ENCODE measurements around the gene ZHX3.

Gene ZHX3

GRCh38 chr20:41248368-41249024, 69.0 kb downstream of the ZHX3 start:
- H3K27me3 ChIP-seq (ENCODE audit: control insufficient read depth in 3 of 3, insufficient read depth in 3 of 3, low read depth in 1 of 3, low read length in 3 of 3): no peaks in the 10 kb centered on the region
- H2BK120ac ChIP-seq (ENCODE audit: low read depth, low read length): no peak overlapping the region
- H3K4me3 ChIP-seq (ENCODE audit: low read length in 2 of 2): no peak overlapping the region
- H2AK5ac ChIP-seq (ENCODE audit: low read depth, low read length): no peak overlapping the region
- no peaks in the 10 kb centered on the region for H3K9me3 ChIP-seq (replicated peaks in 1 of 2; ENCODE audit: control insufficient read depth in 2 of 2, insufficient read depth in 1 of 2, low read depth in 1 of 2, low read length in 2 of 2)
- no peak overlapping the region for H4K91ac ChIP-seq (ENCODE audit: low read depth, low read length, poor library complexity)
- no peaks in the 10 kb centered on the region for H3K79me1 ChIP-seq (ENCODE audit: low read depth, low read length)
- no peak overlapping the region for H3K4ac ChIP-seq (ENCODE audit: low read length)
- peak overlapping the region; percentile 3 for H2AFZ ChIP-seq (ENCODE audit: low read length)
- no peak overlapping the region for H3K18ac ChIP-seq (ENCODE audit: low read length)
- H3K27ac ChIP-seq (replicated peaks; ENCODE audit: low read length): peak overlapping the region; percentile 12
- H2BK5ac ChIP-seq (ENCODE audit: low read length): no peak overlapping the region
- no peak overlapping the region for H4K8ac ChIP-seq (ENCODE audit: low read depth, low read length)
- WGBS, 2 donors (ENCODE audit: extremely low coverage in 2 of 2, insufficient read length in 2 of 2, insufficient replicate concordance in 1 of 2): no CpG with 5 or more reads among the region's 4 CpGs
- no peak overlapping the region for H2BK15ac ChIP-seq (ENCODE audit: low read length)
- H3K9ac ChIP-seq (ENCODE audit: low read depth, low read length, poor library complexity): no peak overlapping the region
- H3K36me3 ChIP-seq (replicated peaks in 1 of 2; ENCODE audit: control insufficient read depth in 2 of 2, insufficient read depth in 2 of 2, low read length in 2 of 2): no peaks in the 10 kb centered on the region
- peaks cover 23 to 27% of the 10 kb centered on the region in 2 donors for H3K4me1 ChIP-seq (ENCODE audit: control insufficient read depth in 2 of 2, insufficient read depth in 1 of 2, low read depth in 1 of 2, low read length in 2 of 2)
- H2BK12ac ChIP-seq (ENCODE audit: low read length): no peak overlapping the region
- DNase-seq (ENCODE audit: low spot score): no peak
- H3K23ac ChIP-seq (ENCODE audit: low read depth, low read length, poor library complexity): no peak overlapping the region
- no peak overlapping the region for H3K4me2 ChIP-seq (ENCODE audit: insufficient read depth, low read length, poor library complexity, severe bottlenecking)
- no peak overlapping the region for H3K14ac ChIP-seq (ENCODE audit: low read length)

GRCh38 chr20:41247523-41248367, 69.8 kb downstream of the ZHX3 start:
- H2BK12ac ChIP-seq (ENCODE audit: low read length): no peak overlapping the region
- no peak overlapping the region for H2BK120ac ChIP-seq (ENCODE audit: low read depth, low read length)
- peak overlapping the region; percentile 22 for H3K18ac ChIP-seq (ENCODE audit: low read length)
- H3K79me1 ChIP-seq (ENCODE audit: low read depth, low read length): no peaks in the 10 kb centered on the region
- H2AK5ac ChIP-seq (ENCODE audit: low read depth, low read length): peak overlapping the region; percentile 38
- no peak overlapping the region for H2BK5ac ChIP-seq (ENCODE audit: low read length)
- H3K4me3 ChIP-seq (ENCODE audit: low read length in 2 of 2): no peak overlapping the region
- H4K91ac ChIP-seq (ENCODE audit: low read depth, low read length, poor library complexity): peak overlapping the region; percentile 31
- no peak overlapping the region for H3K23ac ChIP-seq (ENCODE audit: low read depth, low read length, poor library complexity)
- H3K27me3 ChIP-seq (ENCODE audit: control insufficient read depth in 3 of 3, insufficient read depth in 3 of 3, low read depth in 1 of 3, low read length in 3 of 3): no peaks in the 10 kb centered on the region
- H3K27ac ChIP-seq (replicated peaks; ENCODE audit: low read length): no peak overlapping the region
- peak overlapping the region; percentile 3 for H2AFZ ChIP-seq (ENCODE audit: low read length)
- peaks cover 23 to 27% of the 10 kb centered on the region in 2 donors for H3K4me1 ChIP-seq (ENCODE audit: control insufficient read depth in 2 of 2, insufficient read depth in 1 of 2, low read depth in 1 of 2, low read length in 2 of 2)
- no peak overlapping the region for H3K4ac ChIP-seq (ENCODE audit: low read length)
- no peak overlapping the region for H4K8ac ChIP-seq (ENCODE audit: low read depth, low read length)
- no peaks in the 10 kb centered on the region for H3K36me3 ChIP-seq (replicated peaks in 1 of 2; ENCODE audit: control insufficient read depth in 2 of 2, insufficient read depth in 2 of 2, low read length in 2 of 2)
- H3K4me2 ChIP-seq (ENCODE audit: insufficient read depth, low read length, poor library complexity, severe bottlenecking): no peak overlapping the region
- H2BK15ac ChIP-seq (ENCODE audit: low read length): no peak overlapping the region
- no peaks in the 10 kb centered on the region for H3K9me3 ChIP-seq (replicated peaks in 1 of 2; ENCODE audit: control insufficient read depth in 2 of 2, insufficient read depth in 1 of 2, low read depth in 1 of 2, low read length in 2 of 2)
- WGBS, 2 donors (ENCODE audit: extremely low coverage in 2 of 2, insufficient read length in 2 of 2, insufficient replicate concordance in 1 of 2): no CpG with 5 or more reads among the region's 7 CpGs
- no peak for DNase-seq (ENCODE audit: low spot score)
- H3K14ac ChIP-seq (ENCODE audit: low read length): no peak overlapping the region
- no peak overlapping the region for H3K9ac ChIP-seq (ENCODE audit: low read depth, low read length, poor library complexity)

GRCh38 chr20:41245086-41245707, 72.3 kb downstream of the ZHX3 start:
- Histone ChIP-seq H3K27me3 (ENCODE audit: control insufficient read depth in 3 of 3, insufficient read depth in 3 of 3, low read depth in 1 of 3, low read length in 3 of 3) (no peaks in the 10 kb centered on the region), H3K4ac (ENCODE audit: low read length) (no peak overlapping the region), H3K9ac (ENCODE audit: low read depth, low read length, poor library complexity) (no peak overlapping the region), H3K79me1 (ENCODE audit: low read depth, low read length) (no peaks in the 10 kb centered on the region), H3K18ac (ENCODE audit: low read length) (peak overlapping the region; percentile 54), H3K4me2 (ENCODE audit: insufficient read depth, low read length, poor library complexity, severe bottlenecking) (no peak overlapping the region), H2AFZ (ENCODE audit: low read length) (peak overlapping the region; percentile 64), H2AK5ac (ENCODE audit: low read depth, low read length) (no peak overlapping the region), H3K4me1 (ENCODE audit: control insufficient read depth in 2 of 2, insufficient read depth in 1 of 2, low read depth in 1 of 2, low read length in 2 of 2) (peaks cover 23 to 28% of the 10 kb centered on the region in 2 donors), H3K27ac (replicated peaks; ENCODE audit: low read length) (peak overlapping the region; percentile 70), H2BK15ac (ENCODE audit: low read length) (no peak overlapping the region), H4K91ac (ENCODE audit: low read depth, low read length, poor library complexity) (no peak overlapping the region), H2BK120ac (ENCODE audit: low read depth, low read length) (no peak overlapping the region), H3K36me3 (replicated peaks in 1 of 2; ENCODE audit: control insufficient read depth in 2 of 2, insufficient read depth in 2 of 2, low read length in 2 of 2) (no peaks in the 10 kb centered on the region), H3K9me3 (replicated peaks in 1 of 2; ENCODE audit: control insufficient read depth in 2 of 2, insufficient read depth in 1 of 2, low read depth in 1 of 2, low read length in 2 of 2) (no peaks in the 10 kb centered on the region), H3K4me3 (ENCODE audit: low read length in 2 of 2) (no peak overlapping the region), H3K23ac (ENCODE audit: low read depth, low read length, poor library complexity) (no peak overlapping the region), H4K8ac (ENCODE audit: low read depth, low read length) (no peak overlapping the region), H2BK5ac (ENCODE audit: low read length) (no peak overlapping the region), H3K14ac (ENCODE audit: low read length) (no peak overlapping the region), H2BK12ac (ENCODE audit: low read length) (no peak overlapping the region)
- WGBS, 2 donors (ENCODE audit: extremely low coverage in 2 of 2, insufficient read length in 2 of 2, insufficient replicate concordance in 1 of 2): no CpG with 5 or more reads among the region's 2 CpGs
- DNase-seq (ENCODE audit: low spot score): peak; percentile 47

- WGBS, 2 donors (ENCODE audit: extremely low coverage in 2 of 2, insufficient read length in 2 of 2, insufficient replicate concordance in 1 of 2): no CpG with 5 or more reads among the region's 2 CpGs
- no peak overlapping the region for H4K8ac ChIP-seq (ENCODE audit: low read depth, low read length)
These were observed 74.7 kb downstream of the ZHX3 start for GRCh38 chr20:41242807-41243206.

More at GRCh38 chr20:41242807-41243206, 74.7 kb downstream of the ZHX3 start:
- no peak overlapping the region for H3K4me2 ChIP-seq (ENCODE audit: insufficient read depth, low read length, poor library complexity, severe bottlenecking)
- H3K27ac ChIP-seq (replicated peaks; ENCODE audit: low read length): no peak overlapping the region
- no peak overlapping the region for H3K4ac ChIP-seq (ENCODE audit: low read length)
- no peaks in the 10 kb centered on the region for H3K27me3 ChIP-seq (ENCODE audit: control insufficient read depth in 3 of 3, insufficient read depth in 3 of 3, low read depth in 1 of 3, low read length in 3 of 3)
- no peak overlapping the region for H2BK15ac ChIP-seq (ENCODE audit: low read length)
- no peak overlapping the region for H2BK120ac ChIP-seq (ENCODE audit: low read depth, low read length)
- H3K4me3 ChIP-seq (ENCODE audit: low read length in 2 of 2): no peak overlapping the region
- no peaks in the 10 kb centered on the region for H3K36me3 ChIP-seq (replicated peaks in 1 of 2; ENCODE audit: control insufficient read depth in 2 of 2, insufficient read depth in 2 of 2, low read length in 2 of 2)
- no peak overlapping the region for H2BK5ac ChIP-seq (ENCODE audit: low read length)
- no peak overlapping the region for H3K9ac ChIP-seq (ENCODE audit: low read depth, low read length, poor library complexity)
- no peaks in the 10 kb centered on the region for H3K79me1 ChIP-seq (ENCODE audit: low read depth, low read length)
- no peak overlapping the region for H3K23ac ChIP-seq (ENCODE audit: low read depth, low read length, poor library complexity)
- H2AFZ ChIP-seq (ENCODE audit: low read length): no peak overlapping the region
- no peak overlapping the region for H3K18ac ChIP-seq (ENCODE audit: low read length)
- no peak overlapping the region for H3K14ac ChIP-seq (ENCODE audit: low read length)
- H2BK12ac ChIP-seq (ENCODE audit: low read length): no peak overlapping the region
- H4K91ac ChIP-seq (ENCODE audit: low read depth, low read length, poor library complexity): no peak overlapping the region
- H3K9me3 ChIP-seq (replicated peaks in 1 of 2; ENCODE audit: control insufficient read depth in 2 of 2, insufficient read depth in 1 of 2, low read depth in 1 of 2, low read length in 2 of 2): no peaks in the 10 kb centered on the region
- DNase-seq (ENCODE audit: low spot score): no peak
- no peak overlapping the region for H2AK5ac ChIP-seq (ENCODE audit: low read depth, low read length)
- peaks cover 4 to 14% of the 10 kb centered on the region in 2 donors for H3K4me1 ChIP-seq (ENCODE audit: control insufficient read depth in 2 of 2, insufficient read depth in 1 of 2, low read depth in 1 of 2, low read length in 2 of 2)
